ENCODE measurements around the gene TMEM163.

Gene TMEM163

DNA sequence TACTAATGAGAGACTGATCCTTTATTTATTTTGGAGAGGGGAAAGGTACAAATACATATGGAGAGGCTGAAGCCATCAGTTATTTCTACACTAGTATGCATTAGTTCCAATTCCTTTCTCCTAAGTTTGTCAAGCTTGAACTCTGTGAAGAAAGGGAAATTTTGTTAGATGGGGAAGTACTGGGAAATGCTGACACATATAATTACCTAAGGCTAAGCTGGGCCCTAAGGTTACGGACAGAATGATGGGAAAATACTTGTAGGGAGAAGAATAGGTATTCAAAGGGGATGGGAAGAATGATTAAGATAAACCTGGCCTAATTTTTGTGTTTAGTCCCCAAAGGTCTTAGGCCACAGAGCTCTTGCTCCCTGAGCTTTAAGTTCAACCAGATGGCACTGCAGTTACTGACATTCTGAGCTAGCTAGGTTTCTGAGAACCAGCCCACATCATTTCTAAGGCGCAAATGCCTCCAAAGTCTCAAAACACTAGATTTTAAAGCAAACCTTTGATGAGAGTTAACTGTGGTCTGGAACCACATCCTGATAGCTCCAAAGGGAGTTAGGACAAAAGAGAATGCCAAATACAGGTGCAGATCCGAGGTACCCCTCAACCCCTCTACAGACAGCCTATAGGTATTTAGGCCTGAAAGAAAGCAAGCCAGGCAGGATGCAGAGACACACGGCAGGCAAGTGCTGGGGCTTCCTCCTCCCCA is 2.7 kb downstream of the TMEM163 start:
- H3K4me3 ChIP-seq (ENCODE audit: low read depth, low read length), result no peak overlapping the region
- TF ChIP-seq, protein P1, sequence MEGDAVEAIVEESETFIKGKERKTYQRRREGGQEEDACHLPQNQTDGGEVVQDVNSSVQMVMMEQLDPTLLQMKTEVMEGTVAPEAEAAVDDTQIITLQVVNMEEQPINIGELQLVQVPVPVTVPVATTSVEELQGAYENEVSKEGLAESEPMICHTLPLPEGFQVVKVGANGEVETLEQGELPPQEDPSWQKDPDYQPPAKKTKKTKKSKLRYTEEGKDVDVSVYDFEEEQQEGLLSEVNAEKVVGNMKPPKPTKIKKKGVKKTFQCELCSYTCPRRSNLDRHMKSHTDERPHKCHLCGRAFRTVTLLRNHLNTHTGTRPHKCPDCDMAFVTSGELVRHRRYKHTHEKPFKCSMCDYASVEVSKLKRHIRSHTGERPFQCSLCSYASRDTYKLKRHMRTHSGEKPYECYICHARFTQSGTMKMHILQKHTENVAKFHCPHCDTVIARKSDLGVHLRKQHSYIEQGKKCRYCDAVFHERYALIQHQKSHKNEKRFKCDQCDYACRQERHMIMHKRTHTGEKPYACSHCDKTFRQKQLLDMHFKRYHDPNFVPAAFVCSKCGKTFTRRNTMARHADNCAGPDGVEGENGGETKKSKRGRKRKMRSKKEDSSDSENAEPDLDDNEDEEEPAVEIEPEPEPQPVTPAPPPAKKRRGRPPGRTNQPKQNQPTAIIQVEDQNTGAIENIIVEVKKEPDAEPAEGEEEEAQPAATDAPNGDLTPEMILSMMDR (IDR thresholded peaks at IDR 0.05; ENCODE audit: borderline replicate concordance, insufficient read depth, low read depth, low read length), result no peak

DNA sequence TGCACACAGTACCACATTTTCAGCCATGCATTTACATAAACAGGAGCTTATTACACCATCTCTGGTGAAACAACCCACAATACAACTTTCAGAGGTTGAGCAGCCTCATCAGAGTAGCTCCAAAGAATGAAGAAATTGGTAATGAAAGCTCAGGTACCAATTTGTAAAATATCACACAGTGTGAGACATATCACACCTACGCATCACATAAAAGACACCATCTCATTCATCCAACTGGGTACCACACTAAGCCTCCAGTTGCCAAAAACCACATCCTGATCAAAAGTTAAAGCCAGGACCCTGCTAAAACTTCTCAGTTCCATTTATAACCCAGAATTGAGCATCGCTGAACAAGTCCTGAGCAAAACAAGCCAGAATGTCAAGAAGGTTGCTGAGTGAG is 4.6 kb downstream of the TMEM163 start:
- H3K4me3 ChIP-seq (ENCODE audit: low read depth, low read length), result no peak overlapping the region
- TF ChIP-seq, protein P1 (IDR thresholded peaks at IDR 0.05; ENCODE audit: borderline replicate concordance, insufficient read depth, low read depth, low read length), result no peak

DNA sequence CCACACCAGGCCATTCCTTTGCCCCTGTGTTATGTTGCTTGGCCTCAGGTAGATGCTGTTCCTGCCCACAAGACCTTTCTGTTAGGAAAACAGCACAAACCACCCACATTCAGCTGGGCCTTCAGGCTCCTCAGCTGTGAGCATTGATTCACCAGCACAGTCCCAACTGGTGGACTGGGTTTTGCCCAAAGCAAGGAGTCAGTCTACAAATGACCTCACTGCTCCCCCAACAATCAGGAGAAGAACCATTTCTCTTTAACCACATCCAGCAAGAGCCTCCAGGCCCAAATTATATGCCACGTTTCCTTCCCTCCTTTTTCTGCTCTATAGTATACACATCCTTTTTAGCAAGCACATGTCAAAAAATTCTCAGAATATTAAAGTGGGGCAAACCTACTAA is 5.2 kb downstream of the TMEM163 start:
- no peak overlapping the region for H3K4me3 ChIP-seq (ENCODE audit: low read depth, low read length)
- TF ChIP-seq, protein P1 (IDR thresholded peaks at IDR 0.05; ENCODE audit: borderline replicate concordance, insufficient read depth, low read depth, low read length), result no peak

DNA sequence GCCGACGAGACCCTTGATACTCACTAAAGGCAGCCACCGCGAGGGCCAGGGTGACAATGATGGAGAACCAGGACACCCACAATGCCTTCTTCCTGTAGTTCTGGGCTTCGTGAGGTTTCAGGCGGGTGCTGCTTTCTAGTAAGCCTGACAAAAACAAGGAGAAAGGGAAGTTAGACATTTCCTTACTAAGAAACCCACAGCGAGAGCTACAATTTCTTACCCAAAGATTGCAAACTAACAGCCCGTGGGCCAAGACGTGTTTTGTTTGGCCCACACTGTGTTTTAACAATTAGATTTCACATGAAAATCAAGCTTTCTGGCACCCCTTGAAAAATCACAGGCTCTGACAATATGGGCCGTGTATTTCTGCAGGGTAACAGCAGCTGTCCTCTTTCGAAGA is 5.6 kb downstream of the TMEM163 start:
- H3K4me3 ChIP-seq (ENCODE audit: low read depth, low read length), result no peak overlapping the region
- TF ChIP-seq, protein P1 (IDR thresholded peaks at IDR 0.05; ENCODE audit: borderline replicate concordance, insufficient read depth, low read depth, low read length), result no peak

DNA sequence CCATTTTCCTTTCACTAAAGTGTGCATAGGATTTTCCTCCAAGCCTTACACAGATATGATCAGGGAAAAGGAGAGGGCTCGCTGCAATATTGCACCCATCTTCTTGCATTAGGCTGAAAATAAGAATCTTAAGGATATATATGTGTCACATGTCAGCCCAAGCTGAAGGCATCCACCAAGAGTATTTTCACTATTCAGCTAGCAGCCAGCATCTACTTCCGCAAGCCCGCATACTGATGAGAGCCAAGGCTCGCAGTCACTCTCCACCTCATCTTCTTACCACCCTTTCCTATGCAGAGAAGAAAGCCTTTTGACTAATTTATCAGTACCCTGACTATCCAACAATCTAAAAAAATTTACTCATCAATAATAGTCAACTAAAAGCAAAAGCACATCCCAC is 6.1 kb downstream of the TMEM163 start:
- TF ChIP-seq, protein P1 (IDR thresholded peaks at IDR 0.05; ENCODE audit: borderline replicate concordance, insufficient read depth, low read depth, low read length), result no peak
- no peak overlapping the region for H3K4me3 ChIP-seq (ENCODE audit: low read depth, low read length)

DNA sequence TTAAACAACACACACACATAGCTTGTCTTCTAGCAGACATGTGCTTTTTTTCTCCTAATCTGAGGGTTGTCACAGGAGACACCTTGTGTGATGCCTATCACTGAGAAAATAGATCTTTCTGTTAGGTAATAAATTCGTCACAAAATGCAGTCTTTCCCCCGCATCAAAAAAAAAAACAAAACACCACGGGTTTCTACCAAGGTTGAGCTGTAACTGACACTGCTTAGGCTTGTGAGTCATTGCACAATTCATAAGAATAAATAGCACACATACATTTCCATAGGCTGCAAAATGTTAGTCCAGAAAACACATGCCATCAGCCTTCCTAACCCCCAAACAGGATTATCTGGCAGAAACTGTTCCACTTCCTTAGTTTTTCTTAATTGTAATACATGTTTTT is 6.5 kb downstream of the TMEM163 start:
- TF ChIP-seq, protein P1 (IDR thresholded peaks at IDR 0.05; ENCODE audit: borderline replicate concordance, insufficient read depth, low read depth, low read length), result no peak
- H3K4me3 ChIP-seq (ENCODE audit: low read depth, low read length), result no peak overlapping the region

DNA sequence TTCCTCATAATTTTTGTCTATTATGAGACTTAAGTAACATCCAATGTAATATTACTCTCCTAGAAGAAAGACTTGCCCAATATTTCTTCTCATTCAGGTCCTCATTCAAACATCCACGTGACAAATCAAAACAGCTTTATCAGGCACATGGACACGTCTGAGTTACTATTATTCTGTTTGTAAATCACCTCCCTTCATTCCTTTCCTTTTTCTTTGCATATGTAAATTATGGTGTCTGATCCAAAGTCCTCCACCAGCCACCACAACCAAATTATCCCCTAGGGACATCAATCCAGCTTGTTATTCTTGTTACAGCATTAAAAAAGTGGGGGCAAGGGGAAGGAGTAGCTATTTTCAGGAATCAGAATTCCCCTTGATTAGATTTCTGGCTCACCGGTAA is 7.1 kb downstream of the TMEM163 start:
- H3K4me3 ChIP-seq (ENCODE audit: low read depth, low read length), result no peak overlapping the region
- TF ChIP-seq, protein P1 (IDR thresholded peaks at IDR 0.05; ENCODE audit: borderline replicate concordance, insufficient read depth, low read depth, low read length), result no peak
